HG02571 (cell line): ENCODE measurements around the gene FUT6.
"Not testable (repeated sequence)": the region's sequence is repeated elsewhere in the genome, so short reads cannot be mapped to it uniquely, and the experiment has no call there.

ENCODE experiments used
- ATAC-seq: cut with Tn5 transposase; IDR thresholded peaks from one replicate; pipeline ENCODE4 v1.9.1; 2021; ENCODE audit warnings: mild to moderate bottlenecking, moderate library complexity; ENCODE audit not compliant: unreplicated experiment

Gene FUT6

DNA sequence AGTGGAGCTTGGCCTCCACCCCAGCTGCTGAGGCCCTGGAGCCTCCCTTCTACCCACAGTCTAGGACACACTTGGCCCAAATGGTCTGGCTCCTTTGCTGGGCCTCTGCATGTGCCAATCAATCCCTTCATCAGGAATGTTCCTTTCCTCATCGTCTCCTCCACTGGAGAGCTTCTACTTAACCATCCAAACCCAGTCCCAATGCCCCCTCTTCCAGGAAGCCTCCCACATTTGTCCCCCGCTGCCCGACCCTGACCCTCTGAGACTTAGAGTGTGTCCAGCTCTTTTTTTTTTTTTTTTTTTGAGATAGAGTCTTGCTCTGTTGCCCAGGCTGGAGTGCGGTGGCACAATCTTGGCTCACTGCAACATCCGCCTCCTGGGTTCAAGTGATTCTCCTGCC, 51.1 kb downstream of the FUT6 start:
- no peak for ATAC-seq

- ATAC-seq = no peak
These were observed 51.9 kb downstream of the FUT6 start for GRCh38 chr19:5787409-5788182.

DNA sequence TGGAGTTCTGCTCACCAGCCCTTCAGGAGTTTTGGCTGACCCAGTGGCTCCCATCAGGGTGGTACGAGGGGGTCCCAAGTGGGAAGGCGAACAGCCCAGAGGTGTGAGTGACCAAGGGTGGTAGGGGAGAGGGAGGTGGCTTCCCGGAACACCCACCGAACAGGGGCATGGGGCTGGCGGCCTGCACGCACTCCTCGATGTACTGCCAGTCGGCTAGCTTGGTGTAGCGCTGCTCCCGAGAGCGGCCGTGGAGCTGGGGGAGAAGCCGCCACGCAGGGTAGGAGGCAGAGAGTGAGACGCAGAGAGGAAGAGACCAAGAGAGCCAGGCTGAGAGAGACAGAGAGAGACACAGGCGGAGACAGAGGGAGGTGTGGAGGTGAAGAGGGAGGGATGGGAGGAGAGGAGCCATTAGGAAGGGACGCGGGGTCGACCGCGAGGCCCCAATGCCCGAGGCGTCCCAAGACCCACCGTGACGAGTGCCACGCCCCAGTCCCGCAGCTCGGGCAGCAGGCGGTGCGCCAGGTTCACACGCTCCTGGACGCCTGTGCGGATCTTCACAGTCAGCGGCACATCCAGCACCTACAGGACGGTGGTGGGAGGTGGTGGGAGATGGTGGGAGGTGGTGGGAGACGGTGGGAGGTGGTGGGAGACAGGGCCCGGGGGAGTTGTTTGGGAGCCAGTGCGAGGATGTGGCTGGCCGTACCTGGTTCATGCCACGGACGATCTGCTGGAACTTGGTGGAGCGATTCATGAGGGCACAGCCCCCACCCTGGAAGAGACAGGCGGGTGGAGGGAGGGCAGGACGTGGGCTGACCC, 52.7 kb downstream of the FUT6 start:
- no peak for ATAC-seq

GRCh38 chr19:5785423-5785822, 54.1 kb downstream of the FUT6 start:
- ATAC-seq = no peak

DNA sequence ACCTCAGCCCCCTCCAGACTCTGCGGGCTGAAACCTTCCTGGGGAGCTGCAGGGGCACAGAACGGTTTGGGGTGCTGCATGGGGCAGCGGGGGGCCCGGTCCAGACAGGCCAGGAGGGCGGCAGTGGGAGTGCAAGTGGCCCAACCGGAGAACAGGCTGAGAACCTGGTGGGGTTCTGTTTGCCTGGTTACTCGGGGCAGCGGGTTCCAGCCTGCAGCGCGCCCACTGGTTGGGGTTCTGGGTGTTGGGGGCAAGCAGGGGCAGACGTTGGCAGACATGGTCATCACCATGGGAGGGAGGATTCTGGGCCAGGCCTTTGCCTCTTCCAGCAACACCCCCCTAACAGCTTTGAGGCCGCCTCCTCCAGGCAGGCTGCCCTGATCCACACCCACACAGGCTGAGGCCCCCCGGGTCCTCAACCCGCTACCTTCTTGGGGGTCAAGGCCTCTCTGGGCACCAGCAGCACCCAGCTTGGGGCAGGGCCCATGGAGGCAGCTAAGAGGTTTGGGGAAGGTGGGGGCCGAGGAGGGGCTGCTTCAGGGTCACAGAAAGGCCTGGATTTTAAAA, 54.8 kb downstream of the FUT6 start, which contains the start of gene PRR22:
TSS of gene PRR22 (minus strand) at position 166 of the 567 bp plus-strand sequence. CDS start at position 80, 86 bp downstream.
- no peak for ATAC-seq

DNA sequence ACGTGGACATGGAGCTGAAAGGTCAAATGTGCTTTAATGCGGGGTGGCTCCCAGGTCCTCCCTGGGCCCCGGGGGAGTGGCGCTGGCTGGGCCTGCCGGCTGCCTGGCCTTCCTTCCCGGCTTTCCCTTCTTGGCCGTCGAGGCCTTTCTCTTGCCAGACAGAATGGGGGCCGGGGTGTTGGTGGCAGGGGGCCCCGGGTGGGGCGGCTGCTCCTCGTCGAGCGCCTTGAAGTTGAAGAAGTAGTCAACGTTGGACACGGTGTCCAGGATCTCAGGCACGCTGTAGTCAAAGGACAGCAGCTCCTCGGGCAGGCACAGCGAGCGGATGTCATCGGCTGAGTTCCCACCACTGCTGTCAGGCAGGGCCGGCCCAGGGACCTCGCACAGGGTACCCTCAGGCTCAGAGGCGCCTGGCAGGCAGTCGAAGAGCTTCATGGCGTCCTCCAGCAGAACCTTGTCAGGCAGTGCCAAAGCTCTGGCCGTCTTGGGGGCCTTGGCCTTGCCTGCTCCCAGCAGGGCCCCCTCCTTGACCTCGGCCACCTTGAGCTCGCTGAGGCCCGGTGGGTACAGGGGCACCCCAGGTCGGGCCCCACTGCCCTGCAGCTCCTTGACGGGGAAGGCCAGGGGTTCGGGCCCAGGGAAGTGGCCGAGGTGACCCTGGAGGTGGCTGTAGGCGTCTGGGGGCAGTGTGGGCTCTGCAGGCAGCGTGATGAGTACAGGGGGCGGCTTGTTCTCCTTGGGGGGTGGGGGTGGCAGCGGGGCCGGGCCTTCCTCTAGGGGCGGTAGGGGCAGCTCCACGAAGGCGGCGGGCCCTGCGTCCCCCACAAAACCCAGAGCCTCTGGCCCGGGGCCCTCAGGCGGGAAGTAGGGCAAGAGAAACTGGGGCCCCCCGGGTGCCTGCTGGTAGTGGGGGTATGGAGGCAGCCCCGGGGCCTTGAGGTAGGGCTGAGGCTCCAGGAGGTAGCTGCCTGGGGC, 56.3 kb downstream of the FUT6 start:
- no peak for ATAC-seq

- ATAC-seq = no peak
These were observed 57.2 kb downstream of the FUT6 start for GRCh38 chr19:5782322-5782721.

GRCh38 chr19:5780916-5781315, 58.6 kb downstream of the FUT6 start:
- ATAC-seq = not testable (repeated sequence)
